Testis (tissue), 2 donors: Measurements from ENCODE around the gene MAPK10.

Experiments used
- CTCF ChIP-seq, 3 experiments: fragments of 450-650 bp in 2 of 3; fragments of 200-600 bp in 1 of 3; sonication (generic) in 1 of 3; IDR thresholded peaks; one replicate each; pipeline ENCODE4 v1.5.1; 2016 to 2019; ENCODE audit warnings: antibody characterized with exemption in 3 of 3, mild to moderate bottlenecking in 2 of 3, moderate library complexity in 1 of 3
- POLR2A ChIP-seq: fragments of 450-650 bp; IDR thresholded peaks from one replicate; pipeline ENCODE4 v1.6.1; 2017; ENCODE audit warnings: antibody characterized with exemption, mild to moderate bottlenecking, moderate library complexity

- TF ChIP-seq CTCF (IDR thresholded peaks at IDR 0.05), result no peak
- no peak for TF ChIP-seq POLR2A
Observed at GRCh38 chr4:86152454-86152853, 207.4 kb downstream of the MAPK10 start.
